MM.1S (cell line): ENCODE results near the gene PCSK4.

Experiments used
- DNase-seq: peaks from one replicate; pipeline ENCODE4 v3.0.0-alpha.2; 2015
- H2AFZ ChIP-seq: fragments of 300-600 bp; sonication (generic); 2 replicates; pipeline ENCODE4 v1.6.0; 2016; ENCODE audit warnings: antibody characterized with exemption, low read length
- H3F3A ChIP-seq: fragments of 300-600 bp; sonication (generic); 2 replicates; pipeline ENCODE4 v1.6.1; 2016; ENCODE audit warnings: mild to moderate bottlenecking, antibody characterized with exemption, low read length, moderate library complexity, mixed read lengths; ENCODE audit not compliant: insufficient read depth
- H3K27ac ChIP-seq: fragments of 300-600 bp; sonication (generic); 2 replicates; pipeline ENCODE4 v1.5.1; 2016; ENCODE audit warnings: mild to moderate bottlenecking, low read length
- H3K27me3 ChIP-seq: fragments of 300-600 bp; sonication (generic); replicated peaks from 2 replicates; pipeline ENCODE4 v1.6.0; 2016; ENCODE audit warnings: low read length; ENCODE audit not compliant: insufficient read depth
- H3K36me3 ChIP-seq: fragments of 300-600 bp; sonication (generic); replicated peaks from 2 replicates; pipeline ENCODE4 v1.6.1; 2016; ENCODE audit warnings: mild to moderate bottlenecking, low read length, mixed read lengths; ENCODE audit not compliant: insufficient read depth
- H3K4me1 ChIP-seq: fragments of 300-600 bp; sonication (generic); 2 replicates; pipeline ENCODE4 v1.6.1; 2016; ENCODE audit warnings: low read length, mixed read lengths
- H3K4me2 ChIP-seq: fragments of 300-600 bp; sonication (generic); 2 replicates; pipeline ENCODE4 v1.6.0; 2016; ENCODE audit warnings: low read depth, low read length
- H3K4me3 ChIP-seq: fragments of 300-600 bp; sonication (generic); 2 replicates; pipeline ENCODE4 v1.5.1; 2016; ENCODE audit warnings: low read length, mixed read lengths
- H3K79me2 ChIP-seq: fragments of 300-600 bp; sonication (generic); 2 replicates; pipeline ENCODE4 v1.6.1; 2016; ENCODE audit warnings: mixed run types, low read length, mixed read lengths
- H3K9ac ChIP-seq: fragments of 300-600 bp; sonication (generic); 2 replicates; pipeline ENCODE4 v1.6.1; 2016; ENCODE audit warnings: low read length, mixed read lengths
- H3K9me2 ChIP-seq: fragments of 300-600 bp; sonication (generic); replicated peaks from 2 replicates; pipeline ENCODE4 v1.6.1; 2016; ENCODE audit warnings: mild to moderate bottlenecking, low read length, mixed read lengths; ENCODE audit not compliant: insufficient read depth
- H3K9me3 ChIP-seq: fragments of 300-600 bp; sonication (generic); replicated peaks from 2 replicates; pipeline ENCODE4 v1.6.1; 2016; ENCODE audit warnings: mild to moderate bottlenecking, low read length, mixed read lengths; ENCODE audit not compliant: insufficient read depth
- H4K20me1 ChIP-seq: fragments of 300-600 bp; sonication (generic); 2 replicates; pipeline ENCODE4 v1.6.1; 2016; ENCODE audit warnings: mild to moderate bottlenecking, low read length, moderate library complexity, mixed read lengths; ENCODE audit not compliant: insufficient read depth
- CTCF ChIP-seq: fragments of 300-600 bp; sonication (generic); IDR thresholded peaks from 2 replicates; pipeline ENCODE4 v1.5.1; 2016; ENCODE audit warnings: antibody characterized with exemption, low read length, mixed read lengths
- EZH2 ChIP-seq: fragments of 300-600 bp; sonication (generic); optimal IDR thresholded peaks from 2 replicates; pipeline ENCODE3; 2017; ENCODE audit warnings: low read depth, mild to moderate bottlenecking, antibody characterized with exemption, low read length, mixed read lengths
- EZH2phosphoT487 ChIP-seq: fragments of 300-600 bp; sonication (generic); IDR thresholded peaks from 2 replicates; pipeline ENCODE4 v1.6.1; 2018; ENCODE audit warnings: antibody characterized with exemption, low read length

The PCSK4 gene

GRCh38 chr19:1471010-1471514 is 19.1 kb downstream of the PCSK4 start:
- Histone ChIP-seq H3K9me2 (no peaks in the 10 kb centered on the region), H3K9me3 (no peaks in the 10 kb centered on the region), H4K20me1 (peaks cover 14% of the 10 kb centered on the region), H3K79me2 (peaks cover 12% of the 10 kb centered on the region), H3K4me3 (peak overlapping the region; percentile 39; the same call in 1 of the 2 replicates), H3K27me3 (peaks cover 40% of the 10 kb centered on the region), H3K4me1 (peaks cover 14% of the 10 kb centered on the region; the same call in 1 of the 2 replicates), H2AFZ (no peak overlapping the region), H3K4me2 (peak overlapping the region; percentile 65), H3K9ac (no peak overlapping the region), H3F3A (peaks cover 9% of the 10 kb centered on the region; the same call in 1 of the 2 replicates), H3K27ac (no peak overlapping the region), H3K36me3 (no peaks in the 10 kb centered on the region)
- no peak for DNase-seq
- TF ChIP-seq EZH2: no peak

- H2AFZ ChIP-seq: no peak overlapping the region
- peaks cover 14% of the 10 kb centered on the region for H4K20me1 ChIP-seq
- H3F3A ChIP-seq: peaks cover 9% of the 10 kb centered on the region; the same call in 1 of the 2 replicates
- H3K4me1 ChIP-seq: peaks cover 14% of the 10 kb centered on the region; the same call in 1 of the 2 replicates
- H3K36me3 ChIP-seq: no peaks in the 10 kb centered on the region
- peak overlapping the region; percentile 65 for H3K4me2 ChIP-seq
- no peak for TF ChIP-seq EZH2
- no peak for TF ChIP-seq EZH2phosphoT487
- TF ChIP-seq CTCF: no peak
- peak; percentile 70 for DNase-seq
- no peak overlapping the region for H3K27ac ChIP-seq
- peak overlapping the region; percentile 39; the same call in 1 of the 2 replicates for H3K4me3 ChIP-seq
- no peaks in the 10 kb centered on the region for H3K9me2 ChIP-seq
- H3K9me3 ChIP-seq: no peaks in the 10 kb centered on the region
- peaks cover 6% of the 10 kb centered on the region; the same call in 1 of the 2 replicates for H3K79me2 ChIP-seq
- H3K27me3 ChIP-seq: peaks cover 40% of the 10 kb centered on the region
- no peak overlapping the region for H3K9ac ChIP-seq
These were observed 19.7 kb downstream of the PCSK4 start for GRCh38 chr19:1470305-1471009.

GRCh38 chr19:1470055-1470304 is 20.2 kb downstream of the PCSK4 start:
- Histone ChIP-seq H2AFZ (no peak overlapping the region), H3F3A (peaks cover 9% of the 10 kb centered on the region; the same call in 1 of the 2 replicates), H3K27me3 (peaks cover 40% of the 10 kb centered on the region), H3K36me3 (no peaks in the 10 kb centered on the region), H4K20me1 (peaks cover 14% of the 10 kb centered on the region), H3K9me3 (no peaks in the 10 kb centered on the region), H3K27ac (no peak overlapping the region), H3K79me2 (0 out of 2 replicates have a peak, but pooled peaks cover under 1% of the 10 kb centered on the region), H3K4me2 (peak overlapping the region; percentile 65; the same call in 1 of the 2 replicates), H3K9me2 (no peaks in the 10 kb centered on the region), H3K4me3 (peak overlapping the region; percentile 39; the same call in 1 of the 2 replicates), H3K4me1 (peaks cover 14% of the 10 kb centered on the region; the same call in 1 of the 2 replicates), H3K9ac (no peak overlapping the region)
- no peak for TF ChIP-seq EZH2phosphoT487
- TF ChIP-seq CTCF: no peak
- no peak for TF ChIP-seq EZH2
- DNase-seq: no peak
